Measurements from ENCODE around the gene ASAP2.

Gene ASAP2

DNA sequence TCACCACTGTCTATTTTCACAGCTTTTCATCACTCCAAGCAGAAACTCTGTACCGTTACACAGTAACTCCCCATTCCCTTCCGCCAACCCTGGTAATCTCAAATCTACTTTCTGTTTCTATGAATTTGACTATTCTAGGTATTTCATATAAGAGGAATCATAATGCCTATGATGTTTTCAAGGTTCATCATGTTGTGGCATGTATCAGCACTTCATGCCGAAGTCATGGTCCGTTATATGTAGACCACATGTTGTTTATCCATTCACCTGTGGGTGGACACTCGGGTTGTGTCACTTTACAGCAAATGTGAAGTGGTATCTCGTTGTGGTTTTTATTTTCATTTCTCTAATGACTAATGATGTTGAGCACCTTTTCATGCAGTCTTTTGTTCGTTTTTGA, 238.5 kb downstream of the ASAP2 start:
- DNase-seq: no peak

DNA sequence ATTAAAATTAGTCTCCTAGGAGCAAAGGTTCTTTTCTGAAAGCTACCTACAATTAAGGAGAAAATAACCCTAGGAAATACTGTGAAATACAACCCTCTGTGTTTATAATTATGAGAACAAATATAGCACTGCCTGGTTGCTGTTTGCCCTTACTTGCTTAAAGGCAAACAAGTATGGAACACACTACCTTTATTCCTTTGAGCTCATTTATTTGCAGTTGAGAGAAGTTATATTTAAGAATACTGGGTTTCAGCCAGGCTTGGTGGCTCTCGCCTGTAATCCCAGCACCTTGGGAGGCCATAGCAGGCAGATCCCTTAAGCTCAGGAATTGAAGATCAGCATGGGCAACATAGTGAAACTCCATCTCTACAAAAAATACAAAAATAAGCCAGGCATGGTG, 244.6 kb downstream of the ASAP2 start:
- DNase-seq: no peak

Measured in AML-193 (cell line).